Erythroblast (primary cell): ENCODE data around the gene SLC25A34.

Source experiments
- GATA1 ChIP-seq: IDR thresholded peaks from 2 replicates; pipeline ENCODE4 v1.6.1; 2011; ENCODE audit warnings: low read depth, mild to moderate bottlenecking, control low read depth, low read length, moderate library complexity
- POLR2A ChIP-seq: IDR thresholded peaks from 2 replicates; pipeline ENCODE4 v1.6.1; 2011; ENCODE audit warnings: mild to moderate bottlenecking, low read length

- TF ChIP-seq POLR2A, result no peak
- no peak for TF ChIP-seq GATA1
Measured at GRCh38 chr1:15720861-15721260, 15.2 kb upstream of the SLC25A34 start.
